Right lobe of liver (tissue), 4 donors: ENCODE data around the gene VPS26A.

Experiments used
- POLR2A ChIP-seq: fragments of 450-650 bp; IDR thresholded peaks from one replicate; pipeline ENCODE4 v1.6.1; 2017; ENCODE audit warnings: antibody characterized with exemption, mild to moderate bottlenecking
- TF ChIP-seq, protein P1 (sequence below), 4 donors: fragments of 200-600 bp in 3 of 4; fragments of 450-650 bp in 1 of 4; IDR thresholded peaks; one replicate each; pipeline versions ENCODE4 v1.5.1 to v1.8.0; 2016 to 2022; ENCODE audit warnings: antibody characterized with exemption in 4 of 4, mild to moderate bottlenecking in 2 of 4
- donor health status: DM: no; HTN: no; CAD: no.
- donor health status: DM: no; HTN: no; CAD: no.
- donor health status: DM: no; HTN: yes; CAD: no.

- TF ChIP-seq, protein P1, sequence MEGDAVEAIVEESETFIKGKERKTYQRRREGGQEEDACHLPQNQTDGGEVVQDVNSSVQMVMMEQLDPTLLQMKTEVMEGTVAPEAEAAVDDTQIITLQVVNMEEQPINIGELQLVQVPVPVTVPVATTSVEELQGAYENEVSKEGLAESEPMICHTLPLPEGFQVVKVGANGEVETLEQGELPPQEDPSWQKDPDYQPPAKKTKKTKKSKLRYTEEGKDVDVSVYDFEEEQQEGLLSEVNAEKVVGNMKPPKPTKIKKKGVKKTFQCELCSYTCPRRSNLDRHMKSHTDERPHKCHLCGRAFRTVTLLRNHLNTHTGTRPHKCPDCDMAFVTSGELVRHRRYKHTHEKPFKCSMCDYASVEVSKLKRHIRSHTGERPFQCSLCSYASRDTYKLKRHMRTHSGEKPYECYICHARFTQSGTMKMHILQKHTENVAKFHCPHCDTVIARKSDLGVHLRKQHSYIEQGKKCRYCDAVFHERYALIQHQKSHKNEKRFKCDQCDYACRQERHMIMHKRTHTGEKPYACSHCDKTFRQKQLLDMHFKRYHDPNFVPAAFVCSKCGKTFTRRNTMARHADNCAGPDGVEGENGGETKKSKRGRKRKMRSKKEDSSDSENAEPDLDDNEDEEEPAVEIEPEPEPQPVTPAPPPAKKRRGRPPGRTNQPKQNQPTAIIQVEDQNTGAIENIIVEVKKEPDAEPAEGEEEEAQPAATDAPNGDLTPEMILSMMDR (IDR thresholded peaks at IDR 0.05) = no peak
- no peak for TF ChIP-seq POLR2A
Measured at GRCh38 chr10:69139961-69140360, 16.0 kb downstream of the VPS26A start.
